ENCODE results near the gene FNIP1.

FNIP1 gene

DNA sequence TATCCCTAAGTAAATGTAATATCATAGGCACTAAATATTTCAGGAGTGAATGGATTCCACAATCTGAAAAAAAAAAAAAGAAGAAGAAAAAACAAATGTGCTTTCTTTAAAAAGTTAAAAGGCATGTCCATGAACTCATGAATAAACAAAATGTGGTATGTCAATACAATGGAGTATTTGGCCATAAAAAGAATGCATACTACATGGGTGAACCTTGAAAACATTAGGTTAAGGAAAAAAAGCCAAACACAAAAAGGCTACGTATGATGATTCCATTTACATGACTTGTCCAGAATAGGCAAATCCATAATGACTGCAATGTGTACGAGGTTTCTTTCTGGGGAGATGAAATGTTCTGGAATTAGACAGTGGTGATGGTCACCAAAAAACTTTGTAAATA lies 45.3 kb downstream of the FNIP1 start:
- no peak overlapping the region for H3K4me3 ChIP-seq (ENCODE audit: low read depth, low read length)
- ChIA-PET CTCF (interaction anchor here (1.2 kb wide), 1 partner anchor 14 kb away, joined by 3 read pairs; no protein-coding TSS in a partner anchor), POLR2A (no interaction called here)
- no peak for TF ChIP-seq CTCF (IDR thresholded peaks at IDR 0.05; ENCODE audit: insufficient read depth, low read length, missing control alignments)
- no peak for DNase-seq (ENCODE audit: low read depth, low spot score)

DNA sequence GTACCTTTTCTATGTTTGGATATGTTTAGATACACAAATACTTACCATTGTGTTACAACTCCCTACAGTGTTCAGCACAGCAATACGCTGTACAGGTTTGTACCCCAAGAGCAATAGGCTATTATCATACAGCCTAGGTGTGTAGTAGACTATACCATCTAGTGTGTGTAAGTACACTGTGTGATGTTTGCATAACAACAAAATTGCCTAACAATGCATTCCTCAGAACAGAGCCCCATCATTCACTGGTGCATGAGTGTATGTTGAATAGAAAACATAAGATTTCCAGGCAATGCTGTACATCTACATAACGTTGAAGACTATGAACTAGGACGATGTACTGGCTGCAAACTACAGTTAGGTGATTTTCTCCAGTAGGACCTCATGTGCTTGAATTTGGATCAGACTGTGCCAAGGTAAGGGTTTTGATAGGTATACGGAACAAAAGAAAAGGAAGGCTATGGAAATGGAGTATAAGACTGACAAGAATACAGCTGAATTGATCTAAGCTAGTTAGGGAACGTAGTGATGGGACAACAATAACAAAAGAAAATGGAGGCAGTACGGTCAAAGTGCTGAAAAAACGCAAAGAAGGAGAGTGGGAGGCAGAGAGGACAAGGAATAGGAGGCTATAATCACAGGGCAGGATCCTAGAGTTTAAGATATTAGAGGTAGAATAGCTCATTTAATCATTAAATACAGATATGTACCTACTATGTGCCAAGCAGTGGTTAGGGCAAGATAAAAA lies 46.9 kb downstream of the FNIP1 start:
- TF ChIP-seq CTCF (IDR thresholded peaks at IDR 0.05; ENCODE audit: insufficient read depth, low read length, missing control alignments), result no peak
- H3K4me3 ChIP-seq (ENCODE audit: low read depth, low read length), result no peak overlapping the region
- no peak for DNase-seq (ENCODE audit: low read depth, low spot score)
- ChIA-PET POLR2A (no interaction called here), CTCF (interaction anchor here (1.2 kb wide), 1 partner anchor 13 kb away, joined by 3 read pairs; no protein-coding TSS in a partner anchor)

- no peak overlapping the region for H3K4me3 ChIP-seq (ENCODE audit: low read depth, low read length)
- CTCF ChIA-PET, result no interaction called here
- POLR2A ChIA-PET, result no interaction called here
- TF ChIP-seq CTCF (IDR thresholded peaks at IDR 0.05; ENCODE audit: insufficient read depth, low read length, missing control alignments), result no peak
- no peak for DNase-seq (ENCODE audit: low read depth, low spot score)
Measured at GRCh38 chr5:131749138-131749537, 47.7 kb downstream of the FNIP1 start.

- CTCF ChIA-PET, result no interaction called here
- POLR2A ChIA-PET, result no interaction called here
- no peak overlapping the region for H3K4me3 ChIP-seq (ENCODE audit: low read depth, low read length)
- no peak for TF ChIP-seq CTCF (IDR thresholded peaks at IDR 0.05; ENCODE audit: insufficient read depth, low read length, missing control alignments)
- DNase-seq (ENCODE audit: low read depth, low spot score), result no peak
Measured at GRCh38 chr5:131747180-131748105, 49.4 kb downstream of the FNIP1 start.

DNA sequence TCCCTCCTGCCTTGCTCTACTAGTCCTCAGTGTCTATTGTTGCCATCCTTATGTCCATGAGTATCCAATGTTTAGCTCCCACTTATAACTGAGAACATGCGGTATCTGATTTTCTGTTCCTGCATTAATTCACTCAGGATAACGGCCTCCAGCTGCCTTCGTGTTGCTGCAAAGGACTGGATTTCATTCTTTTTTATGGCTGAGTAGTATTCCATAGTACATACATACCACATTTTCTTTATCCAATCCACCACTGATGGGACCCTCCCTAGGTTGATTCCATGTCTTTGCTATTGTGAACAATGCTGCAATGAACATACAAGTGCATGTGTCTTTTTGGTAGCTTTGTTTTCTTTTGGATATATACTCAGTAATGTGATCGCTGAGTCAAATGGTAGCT lies 50.4 kb downstream of the FNIP1 start:
- no peak for DNase-seq (ENCODE audit: low read depth, low spot score)
- no peak for TF ChIP-seq CTCF (IDR thresholded peaks at IDR 0.05; ENCODE audit: insufficient read depth, low read length, missing control alignments)
- ChIA-PET CTCF (no interaction called here), POLR2A (no interaction called here)
- H3K4me3 ChIP-seq (ENCODE audit: low read depth, low read length), result no peak overlapping the region

DNA sequence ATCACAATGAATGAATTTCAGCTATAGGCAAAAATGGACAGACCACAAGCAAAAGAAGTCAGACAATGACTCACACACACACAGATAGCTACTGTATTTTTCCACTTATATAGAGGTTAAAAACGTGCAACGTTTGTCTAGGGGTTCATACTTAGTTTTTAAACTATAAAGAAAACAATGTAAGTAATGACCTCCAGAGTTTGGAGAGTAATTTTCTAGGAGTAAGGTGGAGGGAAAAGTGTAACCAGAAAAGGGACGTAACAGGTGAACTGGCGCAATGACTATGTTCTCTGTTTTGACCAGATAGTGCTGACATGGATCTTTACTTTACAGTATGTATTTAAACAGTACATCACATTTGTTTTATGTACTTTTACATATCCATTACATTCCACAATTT lies 51.1 kb downstream of the FNIP1 start:
- POLR2A ChIA-PET, result no interaction called here
- no peak for DNase-seq (ENCODE audit: low read depth, low spot score)
- no peak overlapping the region for H3K4me3 ChIP-seq (ENCODE audit: low read depth, low read length)
- TF ChIP-seq CTCF (IDR thresholded peaks at IDR 0.05; ENCODE audit: insufficient read depth, low read length, missing control alignments), result no peak
- CTCF ChIA-PET, result no interaction called here
